K562 (cell line): ENCODE results near the gene FAM24A. TPM values are rescaled to one million over a fixed set of nuclear protein-coding genes. Genes with fewer than 3 reads are reported as not detected.

Experiments
- ARID2 ChIP-seq: fragments of 450-650 bp; IDR thresholded peaks from 2 replicates; pipeline ENCODE4 v1.6.1; 2017; ENCODE audit warnings: antibody characterized with exemption, mild to moderate bottlenecking
- BRF1 ChIP-seq: IDR thresholded peaks from 3 replicates; pipeline ENCODE4 v1.6.1; 2011; ENCODE audit warnings: borderline replicate concordance, mild to moderate bottlenecking; ENCODE audit not compliant: insufficient read length; ENCODE audit errors: extremely low read depth
- HCFC1 ChIP-seq: IDR thresholded peaks from 2 replicates; pipeline ENCODE4 v1.6.1; 2012; ENCODE audit warnings: low read depth, low read length, improper control_type of control experiment
- HMG20B ChIP-seq: fragments of 250-450 bp; sonication (Bioruptor Pico); IDR thresholded peaks from 2 replicates; pipeline ENCODE4 v1.5.0; 2021; ENCODE audit warnings: mild to moderate bottlenecking
- MNT ChIP-seq, 2 experiments: fragments of 450-650 bp; conservative IDR thresholded peaks; 2 replicates each; pipeline ENCODE4 v1.6.1; 2017; ENCODE audit warnings: mild to moderate bottlenecking in 2 of 2, moderate library complexity in 2 of 2
- MXI1 ChIP-seq: IDR thresholded peaks from 2 replicates; pipeline ENCODE4 v1.6.1; 2011; ENCODE audit warnings: low read depth, mild to moderate bottlenecking, improper control_type of control experiment, low read length
- PREB ChIP-seq: sonication (generic); formaldehyde crosslinking; IDR thresholded peaks from 2 replicates; pipeline ENCODE4 v1.8.1; 2023; ENCODE audit warnings: mild to moderate bottlenecking, missing genetic modification reagents
- TEAD1 ChIP-seq, 2 experiments: fragments of 450-650 bp in 1 of 2; sonication (generic) in 1 of 2; formaldehyde crosslinking; IDR thresholded peaks; 2 replicates each; pipeline versions ENCODE4 v1.4.0 to v1.8.0; 2020 to 2022; ENCODE audit warnings: mild to moderate bottlenecking in 2 of 2, missing genetic modification reagents in 1 of 2
- TFAM ChIP-seq: fragments of 250-450 bp; sonication (Bioruptor Pico); conservative IDR thresholded peaks from 2 replicates; pipeline ENCODE4 v1.5.0; 2021; ENCODE audit warnings: mild to moderate bottlenecking, moderate library complexity
- XRCC5 ChIP-seq: fragments of 200-400 bp; formaldehyde crosslinking; IDR thresholded peaks from 2 replicates; pipeline ENCODE4 v1.6.1; 2017; ENCODE audit warnings: low read depth, mild to moderate bottlenecking, low read length
- ZNF324 ChIP-seq: fragments of 250-450 bp; sonication (Bioruptor Pico); IDR thresholded peaks from 2 replicates; pipeline ENCODE4 v1.4.0; 2020; ENCODE audit warnings: mild to moderate bottlenecking
- ZNF395 ChIP-seq: fragments of 200-800 bp; sonication (Bioruptor generic); IDR thresholded peaks from 2 replicates; pipeline ENCODE4 v1.6.1; 2017; ENCODE audit warnings: missing genetic modification characterization, missing compliant biosample characterization
- ZNF407 ChIP-seq: fragments of 450-650 bp; IDR thresholded peaks from 2 replicates; pipeline ENCODE4 v1.6.1; 2016; ENCODE audit warnings: low read depth
- ZNF57 ChIP-seq: fragments of 450-650 bp; formaldehyde crosslinking; IDR thresholded peaks from 2 replicates; pipeline ENCODE4 v1.4.0; 2020; ENCODE audit warnings: mild to moderate bottlenecking, moderate library complexity
- ZNF780A ChIP-seq: fragments of 250-450 bp; sonication (Bioruptor Pico); IDR thresholded peaks from 2 replicates; pipeline ENCODE4 v1.5.0; 2021; ENCODE audit warnings: mild to moderate bottlenecking
- polyA plus RNA-seq, 8 experiments: library from polyadenylated mRNA; depleted of rRNA in 4 of 8; stranded (reverse) in 5 of 8; unstranded in 3 of 8; fragments of >200 nt; fragmentation: Nextera tagmentation in 2 of 8; fragmentation: Illumina TruSeq in 1 of 8; extraction: Ambion mirVana in 2 of 8; extraction: Trizol in 1 of 8; gene quantifications; 2 replicates each; pipeline versions ENCODE4 v1.2.1 to v1.2.3, GENCODE V29; 2011 to 2014; ENCODE audit warnings: inconsistent platforms in 1 of 8, missing spikeins in 1 of 8
- total RNA-seq, 7 experiments: library from RNA; depleted of rRNA in 6 of 7; stranded (reverse); fragments of >200 nt in 6 of 7; fragmentation: Illumina TruSeq in 2 of 7; extraction: Trizol in 2 of 7; gene quantifications; 2 replicates each; pipeline versions ENCODE4 v1.2.1 to v1.2.3, GENCODE V29; 2011 to 2021; ENCODE audit warnings: low replicate concordance in 1 of 7

FAM24A gene
- total and polyA plus RNA-seq, 9 of the 15 experiments (the other 6 are each of a cell fraction or from before 2014, with no cell fraction given), result not detected

- TF ChIP-seq ZNF407 (no peak), HMG20B (CRISPR knock-in tag) (no peak), XRCC5 (0 out of 2 replicates have a peak, but pooled peaks have one; percentile 25), ZNF324 (CRISPR knock-in tag) (no peak), TEAD1 (CRISPR knock-in tag; IDR thresholded peaks at IDR 0.05) (no peak), MXI1 (peak; percentile 39; the same call in 1 of the 2 replicates), HCFC1 (peak; percentile 78), ZNF395 (CRISPR knock-in tag) (peak; percentile 55; the same call in 1 of the 2 replicates), MNT (conservative IDR thresholded peaks at IDR 0.05) (peak; percentile 67 to 79), ARID2 (no peak), PREB (CRISPR knock-in tag) (no peak), TFAM (CRISPR knock-in tag) (no peak), ZNF780A (CRISPR knock-in tag) (no peak), ZNF57 (CRISPR knock-in tag) (no peak), BRF1 (no peak)
Measured at GRCh38 chr10:122953902-122954730, 43.7 kb downstream of the FAM24A start, which contains the start of gene C10orf88 (continued).
